Bronchus fibroblast of lung (primary cell): ENCODE results near the gene MMS22L. TPM values are rescaled to one million over a fixed set of nuclear protein-coding genes. Genes with fewer than 3 reads are reported as not detected.

Experiments used
- total RNA-seq: library from RNA; depleted of rRNA; stranded (reverse); fragments of >200 nt; gene quantifications from 2 replicates; pipeline ENCODE4 v1.2.3, GENCODE V29; 2015

MMS22L gene, protein sequence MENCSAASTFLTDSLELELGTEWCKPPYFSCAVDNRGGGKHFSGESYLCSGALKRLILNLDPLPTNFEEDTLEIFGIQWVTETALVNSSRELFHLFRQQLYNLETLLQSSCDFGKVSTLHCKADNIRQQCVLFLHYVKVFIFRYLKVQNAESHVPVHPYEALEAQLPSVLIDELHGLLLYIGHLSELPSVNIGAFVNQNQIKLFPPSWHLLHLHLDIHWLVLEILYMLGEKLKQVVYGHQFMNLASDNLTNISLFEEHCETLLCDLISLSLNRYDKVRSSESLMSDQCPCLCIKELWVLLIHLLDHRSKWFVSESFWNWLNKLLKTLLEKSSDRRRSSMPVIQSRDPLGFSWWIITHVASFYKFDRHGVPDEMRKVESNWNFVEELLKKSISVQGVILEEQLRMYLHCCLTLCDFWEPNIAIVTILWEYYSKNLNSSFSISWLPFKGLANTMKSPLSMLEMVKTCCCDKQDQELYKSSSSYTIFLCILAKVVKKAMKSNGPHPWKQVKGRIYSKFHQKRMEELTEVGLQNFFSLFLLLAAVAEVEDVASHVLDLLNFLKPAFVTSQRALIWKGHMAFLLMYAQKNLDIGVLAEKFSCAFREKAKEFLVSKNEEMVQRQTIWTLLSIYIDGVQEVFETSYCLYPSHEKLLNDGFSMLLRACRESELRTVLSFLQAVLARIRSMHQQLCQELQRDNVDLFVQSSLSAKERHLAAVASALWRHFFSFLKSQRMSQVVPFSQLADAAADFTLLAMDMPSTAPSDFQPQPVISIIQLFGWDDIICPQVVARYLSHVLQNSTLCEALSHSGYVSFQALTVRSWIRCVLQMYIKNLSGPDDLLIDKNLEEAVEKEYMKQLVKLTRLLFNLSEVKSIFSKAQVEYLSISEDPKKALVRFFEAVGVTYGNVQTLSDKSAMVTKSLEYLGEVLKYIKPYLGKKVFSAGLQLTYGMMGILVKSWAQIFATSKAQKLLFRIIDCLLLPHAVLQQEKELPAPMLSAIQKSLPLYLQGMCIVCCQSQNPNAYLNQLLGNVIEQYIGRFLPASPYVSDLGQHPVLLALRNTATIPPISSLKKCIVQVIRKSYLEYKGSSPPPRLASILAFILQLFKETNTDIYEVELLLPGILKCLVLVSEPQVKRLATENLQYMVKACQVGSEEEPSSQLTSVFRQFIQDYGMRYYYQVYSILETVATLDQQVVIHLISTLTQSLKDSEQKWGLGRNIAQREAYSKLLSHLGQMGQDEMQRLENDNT
- 21.7 and 28.4 TPM in 2 replicates for total RNA-seq

DNA sequence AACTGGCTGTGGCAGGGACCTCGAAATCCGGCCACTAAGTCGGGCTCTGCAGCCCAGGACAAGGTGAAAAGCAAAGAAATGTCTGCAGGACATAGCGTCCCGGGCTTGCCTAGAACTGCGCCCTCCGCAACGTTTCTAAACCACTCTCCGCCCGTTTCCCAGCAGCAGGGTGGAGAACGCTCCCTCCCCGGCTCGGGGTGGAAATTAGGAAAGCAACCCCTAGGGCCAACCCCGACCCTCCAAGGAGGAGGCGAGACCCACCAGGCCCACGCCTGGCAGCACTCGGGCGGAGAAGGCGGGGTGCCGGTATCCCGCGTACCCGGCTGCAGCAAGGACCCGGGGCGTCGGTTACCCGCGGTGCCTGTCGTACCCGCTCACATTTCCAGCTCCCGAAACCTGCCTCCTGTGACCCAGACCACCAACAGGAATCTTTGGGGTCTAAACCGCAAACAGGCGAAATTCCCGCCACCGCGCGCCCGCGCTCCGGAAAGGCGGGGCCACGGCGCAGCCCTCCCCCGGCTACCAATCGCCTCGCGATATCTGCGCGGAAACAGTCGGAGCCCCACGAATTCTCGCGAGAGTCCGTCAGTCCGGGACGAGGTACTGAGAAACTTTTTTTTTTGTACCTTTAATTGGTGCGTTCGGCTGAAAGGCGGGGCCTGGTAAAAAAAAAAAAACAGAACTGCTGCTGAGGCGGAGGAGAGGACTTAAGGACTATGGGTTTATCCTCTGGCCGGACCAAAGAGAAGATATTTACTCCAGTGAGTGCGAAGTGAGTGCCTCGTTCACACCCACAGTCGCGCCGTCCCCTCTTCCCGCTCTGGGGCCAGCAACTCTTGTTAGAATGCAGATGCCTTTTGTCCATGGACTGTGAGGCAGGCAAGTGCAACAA, at the start of gene MMS22L:
TSS of gene MMS22L (minus strand) at position 491 of the 892 bp plus-strand sequence. CDS start 739 bp downstream, outside the sequence.

